Inferior parietal cortex (tissue), 1 donor: ENCODE data around the gene GULP1.
"Not testable (repeated sequence)": the region's sequence is repeated elsewhere in the genome, so short reads cannot be mapped to it uniquely, and the experiment has no call there.

ENCODE experiments used
- DNase-seq: peaks from one replicate; pipeline ENCODE4 v3.0.0-alpha.2; 2016; ENCODE audit errors: extremely low spot score

Gene GULP1, protein sequence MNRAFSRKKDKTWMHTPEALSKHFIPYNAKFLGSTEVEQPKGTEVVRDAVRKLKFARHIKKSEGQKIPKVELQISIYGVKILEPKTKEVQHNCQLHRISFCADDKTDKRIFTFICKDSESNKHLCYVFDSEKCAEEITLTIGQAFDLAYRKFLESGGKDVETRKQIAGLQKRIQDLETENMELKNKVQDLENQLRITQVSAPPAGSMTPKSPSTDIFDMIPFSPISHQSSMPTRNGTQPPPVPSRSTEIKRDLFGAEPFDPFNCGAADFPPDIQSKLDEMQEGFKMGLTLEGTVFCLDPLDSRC

GRCh38 chr2:188291617-188292347 is at the start of gene GULP1:
TSS of gene GULP1 (plus strand) at chr2:188291874. CDS start at chr2:188477703, 185,829 bp downstream.
- DNase-seq, result peak; percentile 66

GRCh38 chr2:188243381-188243780 is 48.3 kb upstream of the GULP1 start:
- no peak for DNase-seq

DNA sequence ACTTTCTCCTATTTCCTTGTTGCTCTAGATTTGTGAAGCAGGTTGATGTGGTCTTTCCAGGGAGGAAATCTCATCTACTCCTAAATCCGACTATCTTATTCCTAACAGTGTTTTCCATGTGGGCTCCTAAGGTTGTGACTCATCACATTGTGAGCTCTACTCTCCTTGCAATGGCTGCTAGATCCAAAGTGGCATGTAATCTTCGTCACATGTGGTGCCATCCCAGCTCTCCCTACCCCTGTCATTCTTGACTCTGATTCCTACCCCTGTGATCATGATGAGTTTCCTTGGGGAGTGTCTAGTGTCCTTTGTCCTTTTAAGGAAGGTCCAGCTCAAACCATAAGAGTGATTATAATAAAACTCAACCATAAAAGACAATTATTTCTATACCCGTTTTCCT is 47.3 kb upstream of the GULP1 start:
- no peak for DNase-seq

- DNase-seq, result no peak
These were observed 46.4 kb upstream of the GULP1 start for GRCh38 chr2:188245230-188245629.

GRCh38 chr2:188248513-188248912 is 43.2 kb upstream of the GULP1 start:
- no peak for DNase-seq

DNA sequence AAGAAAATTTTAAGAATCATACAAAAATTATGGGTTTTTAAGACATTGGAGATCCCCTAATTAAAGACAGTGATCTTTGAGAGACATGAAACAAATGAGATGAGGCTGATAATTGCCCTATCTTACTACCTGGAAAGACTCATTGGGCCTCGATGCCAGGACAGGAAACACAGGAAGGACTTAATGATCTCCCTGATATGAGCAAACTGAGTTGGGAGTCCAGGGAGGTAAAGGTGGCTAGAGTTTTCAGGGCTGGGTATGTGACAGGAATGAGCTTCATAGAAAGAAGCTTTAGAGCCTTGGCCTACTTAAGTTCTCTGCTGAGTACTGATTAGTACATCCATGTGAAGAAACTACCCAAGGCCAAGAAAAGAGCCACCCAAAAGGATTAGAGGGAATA is 40.6 kb upstream of the GULP1 start:
- DNase-seq, result no peak

DNA sequence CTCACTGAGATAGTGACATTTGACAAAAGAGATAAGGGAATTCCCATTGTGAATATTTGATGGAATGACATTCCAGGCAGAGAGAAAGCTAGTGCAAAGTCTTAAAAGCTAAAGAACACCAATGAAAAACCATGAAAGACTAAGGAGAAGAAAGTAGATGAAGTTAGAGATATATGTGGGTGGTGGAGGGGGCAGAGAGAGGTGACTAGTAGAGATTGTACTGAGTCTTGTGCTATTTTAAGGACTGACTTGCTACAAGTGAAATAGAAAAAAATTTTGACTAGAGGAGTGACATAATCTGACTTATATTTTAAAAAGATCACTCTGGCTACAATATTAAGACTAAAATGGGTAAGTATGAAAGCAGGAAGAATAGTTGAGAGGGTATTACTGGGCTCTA is 35.3 kb upstream of the GULP1 start:
- no peak for DNase-seq

GRCh38 chr2:188265315-188265714 is 26.4 kb upstream of the GULP1 start:
- no peak for DNase-seq

- no peak for DNase-seq
These were observed 23.9 kb upstream of the GULP1 start for GRCh38 chr2:188267776-188268175.

DNA sequence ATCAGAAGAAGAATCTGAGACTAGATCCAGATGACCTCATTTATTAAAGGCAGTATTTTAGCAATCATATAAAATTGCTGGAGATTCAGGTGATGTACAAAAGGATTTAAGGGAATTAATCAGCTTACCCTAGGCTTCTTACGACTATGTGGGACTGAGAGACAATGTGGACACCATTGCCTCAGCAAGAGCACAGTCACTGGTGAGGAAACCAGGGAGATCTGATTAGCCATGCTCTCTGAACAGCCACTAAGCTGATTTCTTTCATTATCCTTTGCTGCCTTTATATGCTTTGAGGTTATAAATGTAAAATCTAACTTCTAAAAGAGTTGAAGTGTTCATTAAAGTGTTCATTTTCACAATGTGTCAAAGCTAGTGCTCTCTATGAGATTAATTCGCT is 22.7 kb upstream of the GULP1 start:
- DNase-seq, result no peak

GRCh38 chr2:188272121-188272520 is 19.6 kb upstream of the GULP1 start:
- no peak for DNase-seq

- no peak for DNase-seq
These were observed 17.4 kb upstream of the GULP1 start for GRCh38 chr2:188274274-188274673.

DNA sequence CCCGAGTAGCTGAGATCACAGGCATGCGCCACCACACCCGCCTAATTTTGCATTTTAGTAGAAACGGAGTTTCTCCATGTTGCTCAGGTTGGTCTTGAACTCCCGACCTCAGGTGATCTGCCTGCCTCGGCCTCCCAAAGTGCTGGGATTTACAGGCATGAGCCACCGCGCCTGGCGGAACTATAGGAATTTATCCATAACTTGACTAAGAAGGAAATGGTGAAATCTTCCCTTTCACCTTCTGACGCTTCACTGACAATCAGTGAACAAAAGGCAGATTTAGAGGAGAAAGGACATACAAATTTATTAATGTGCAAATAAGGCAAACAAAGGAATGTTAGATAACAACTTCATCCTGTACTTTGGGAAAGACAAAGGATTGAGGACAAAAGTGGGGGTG is 15.4 kb upstream of the GULP1 start:
- DNase-seq, result no peak

- DNase-seq, result no peak
These were observed 13.9 kb upstream of the GULP1 start for GRCh38 chr2:188277786-188278185.

GRCh38 chr2:188278388-188279092 is 13.1 kb upstream of the GULP1 start:
- no peak for DNase-seq

- no peak for DNase-seq
These were observed 12.6 kb upstream of the GULP1 start for GRCh38 chr2:188279093-188279445.

DNA sequence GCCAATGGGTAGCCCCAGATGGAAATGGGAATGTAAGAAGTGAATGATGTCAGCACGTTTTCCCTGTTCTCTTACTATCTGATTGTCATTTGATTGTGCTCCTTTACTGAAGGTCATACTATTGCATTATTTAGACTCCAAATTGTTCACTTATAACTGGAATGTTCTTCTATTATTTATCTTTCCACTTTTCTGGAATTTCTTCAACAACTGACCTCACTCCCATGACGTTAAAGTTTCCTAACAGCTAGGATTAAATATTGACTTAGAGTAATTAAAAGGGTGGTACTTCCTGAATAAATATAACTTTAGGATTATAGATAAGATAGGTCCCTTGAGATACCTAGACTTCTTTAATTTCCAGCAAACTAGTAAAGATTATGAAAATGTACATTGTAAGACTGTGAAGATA is 10.9 kb upstream of the GULP1 start:
- no peak for DNase-seq

- no peak for DNase-seq
These were observed 8.8 kb upstream of the GULP1 start for GRCh38 chr2:188282907-188283306.

DNA sequence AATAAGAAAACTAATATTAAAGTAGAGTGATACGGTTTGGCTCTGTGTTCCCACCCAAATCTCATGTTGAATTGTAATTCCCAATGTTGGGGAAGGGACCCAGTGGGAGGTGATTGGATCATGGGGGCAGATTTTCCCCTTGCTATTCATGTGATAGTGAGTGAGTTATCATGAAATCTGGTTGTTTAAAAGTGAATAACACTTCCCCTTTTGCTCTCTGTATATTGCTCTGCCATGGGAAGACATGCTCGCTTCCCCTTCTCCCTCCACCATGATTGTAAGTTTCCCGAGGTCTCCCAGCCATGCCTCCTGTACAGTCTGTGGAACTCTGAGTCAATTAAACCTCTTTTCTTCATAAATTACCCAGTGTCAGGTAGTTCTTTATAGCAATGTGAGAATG is 7.4 kb upstream of the GULP1 start:
- not testable (repeated sequence) for DNase-seq

DNA sequence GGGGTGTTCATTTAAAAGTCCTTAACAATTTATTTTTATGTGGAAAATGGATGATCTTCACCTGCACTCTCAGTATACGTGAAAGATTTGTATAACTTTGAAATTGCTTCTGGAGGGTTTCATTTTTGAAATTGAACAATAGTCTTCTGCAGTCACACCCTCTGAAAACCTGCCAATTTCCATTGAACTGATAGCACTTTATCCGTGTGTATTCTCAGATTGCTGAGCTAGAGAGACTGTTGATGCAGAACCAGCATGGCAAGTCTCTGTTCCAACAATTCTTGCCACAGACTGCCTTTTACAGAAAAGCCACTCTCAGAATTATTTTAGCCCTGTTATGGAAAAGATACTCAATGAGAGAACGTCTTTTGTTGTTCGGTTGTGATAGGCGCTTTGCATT is 6.6 kb upstream of the GULP1 start:
- DNase-seq, result no peak

- DNase-seq, result no peak
These were observed 5.9 kb upstream of the GULP1 start for GRCh38 chr2:188285774-188286173.

DNA sequence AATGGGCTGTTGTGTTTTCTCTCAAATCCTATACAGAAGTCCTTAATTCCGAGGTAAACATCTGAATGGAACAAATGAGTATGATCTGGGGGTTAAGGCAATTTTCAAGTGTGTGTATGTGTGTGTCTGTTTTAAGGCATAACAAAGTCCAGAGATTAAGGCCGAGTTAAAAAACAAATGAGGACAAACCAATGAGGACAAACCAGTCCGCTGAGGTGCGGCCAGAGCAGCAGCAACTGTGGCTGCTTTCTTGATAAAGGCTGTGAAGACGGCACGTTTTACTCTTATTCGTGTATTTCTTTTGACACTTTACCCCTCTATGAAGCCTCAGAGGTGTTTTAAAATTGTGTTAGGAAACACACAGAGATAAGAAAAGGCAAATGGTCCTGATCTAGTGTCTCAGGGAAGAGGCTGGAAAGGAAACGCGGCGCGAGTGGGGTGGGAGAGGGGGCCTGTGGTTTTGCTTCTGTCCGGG is 495 bp upstream of the GULP1 start:
- DNase-seq, result no peak
